ENCODE results near the gene PRKACG.
"Not testable (repeated sequence)": the region's sequence is repeated elsewhere in the genome, so short reads cannot be mapped to it uniquely, and the experiment has no call there.

The PRKACG gene

GRCh38 chr9:69023650-69024049 lies 9.7 kb upstream of the PRKACG start:
- no peak for DNase-seq

- no peak for DNase-seq
Measured at GRCh38 chr9:69020301-69021145, 6.6 kb upstream of the PRKACG start.

GRCh38 chr9:69019808-69020207 lies 5.9 kb upstream of the PRKACG start:
- no peak for DNase-seq

- DNase-seq = no peak
Measured at GRCh38 chr9:69018737-69019136, 4.8 kb upstream of the PRKACG start.

GRCh38 chr9:69016191-69017096 lies 2.5 kb upstream of the PRKACG start:
- no peak for DNase-seq

GRCh38 chr9:69013382-69013727 lies 558 bp downstream of the PRKACG start:
- DNase-seq = no peak

- no peak for DNase-seq
Measured at GRCh38 chr9:69012696-69013381, 1.1 kb downstream of the PRKACG start.

DNA sequence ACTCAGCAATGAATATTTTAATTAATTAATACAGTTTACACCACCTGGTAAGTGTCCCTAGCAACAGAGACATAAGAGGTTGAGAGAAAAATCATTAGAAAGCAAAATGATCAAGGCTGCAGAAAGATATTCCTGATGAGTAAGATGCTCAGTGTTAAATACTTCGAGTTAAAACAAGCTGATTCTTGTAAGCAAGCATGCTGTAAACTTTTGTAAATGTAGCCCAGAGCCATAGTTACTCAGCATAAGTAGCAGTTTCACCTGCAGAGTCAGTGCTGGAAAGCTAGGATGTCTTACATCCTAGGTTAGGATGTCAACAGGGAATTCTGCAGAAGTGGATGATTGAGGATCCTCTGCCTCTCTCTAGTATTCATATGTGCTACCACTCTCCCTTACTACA lies 4.2 kb downstream of the PRKACG start:
- DNase-seq = no peak

DNA sequence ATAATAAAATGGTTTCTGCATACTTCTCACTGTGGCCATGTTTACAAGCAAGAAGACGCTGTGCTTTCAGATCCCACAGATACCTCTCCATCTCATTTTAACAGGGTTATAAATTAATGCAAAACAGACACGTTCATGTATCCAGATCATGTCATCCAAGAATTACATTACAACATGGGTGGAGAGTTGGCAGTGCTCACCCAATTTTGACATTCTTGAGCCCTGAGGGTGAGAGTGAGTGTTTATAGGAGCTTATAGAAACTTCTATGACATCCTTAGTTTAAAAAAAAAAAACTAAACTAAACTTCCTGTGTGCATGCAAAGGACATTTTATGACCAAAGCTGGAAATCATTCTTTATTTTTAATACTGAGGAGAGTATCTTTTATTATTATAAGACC lies 9.1 kb downstream of the PRKACG start:
- no peak for DNase-seq

DNA sequence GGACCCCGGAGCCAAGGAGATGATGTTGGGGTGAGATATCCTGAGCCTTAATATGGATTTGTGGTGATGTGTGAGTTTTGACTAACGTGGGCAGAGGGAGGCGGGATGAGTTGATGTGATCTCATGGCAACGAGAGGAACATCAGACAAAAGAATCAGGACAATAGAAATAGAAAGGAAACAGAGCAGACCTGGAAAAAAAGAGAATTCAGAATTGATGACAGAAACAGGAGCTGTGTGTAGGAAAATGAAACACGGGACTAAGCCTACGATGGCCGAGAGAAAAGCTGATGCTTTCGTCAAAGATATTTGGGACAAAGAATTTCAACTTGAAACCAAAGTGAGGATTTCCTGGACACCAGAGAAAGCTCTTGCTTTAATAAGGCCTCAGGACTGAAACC lies 10.9 kb downstream of the PRKACG start:
- no peak for DNase-seq

- no peak for DNase-seq
Measured at GRCh38 chr9:69001921-69002320, 12.0 kb downstream of the PRKACG start.

DNA sequence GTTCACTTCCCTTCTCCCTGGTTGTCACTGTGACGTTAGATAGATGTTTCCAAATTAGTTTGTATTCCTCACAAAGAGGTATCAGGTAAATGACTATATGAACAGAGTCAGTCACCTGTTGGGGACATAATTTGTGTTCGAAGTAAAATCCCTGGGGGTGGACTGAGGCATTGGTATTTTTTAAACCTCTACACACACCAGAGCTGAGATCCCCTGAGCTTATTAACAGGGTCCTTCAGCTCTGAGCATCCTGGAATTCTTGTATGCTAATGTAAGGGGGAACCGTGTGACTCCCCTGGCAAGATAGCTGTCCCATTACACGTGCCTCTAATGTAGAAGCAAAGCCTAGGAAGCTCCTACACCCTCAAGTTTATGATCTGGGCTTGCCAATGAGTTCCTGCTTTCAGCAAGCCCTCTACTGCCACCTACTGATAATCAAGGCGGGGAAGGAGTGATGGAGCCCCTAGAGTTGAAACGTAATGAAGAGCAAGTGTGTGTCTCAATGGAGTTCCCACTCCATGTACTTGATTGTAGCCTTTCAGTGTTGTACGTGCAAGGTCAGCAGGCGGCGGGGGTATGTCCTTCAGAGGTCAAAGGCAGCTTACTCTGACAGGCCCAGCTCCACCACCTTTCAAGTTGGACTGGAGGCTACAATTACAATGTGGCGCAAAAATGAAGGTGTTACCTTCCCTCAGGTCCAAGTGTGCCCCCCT lies 14.4 kb downstream of the PRKACG start:
- peak; percentile 36 for DNase-seq

- DNase-seq = no peak
Measured at GRCh38 chr9:68998812-68999211, 15.1 kb downstream of the PRKACG start.

- no peak for DNase-seq
Measured at GRCh38 chr9:68998385-68998784, 15.5 kb downstream of the PRKACG start.

DNA sequence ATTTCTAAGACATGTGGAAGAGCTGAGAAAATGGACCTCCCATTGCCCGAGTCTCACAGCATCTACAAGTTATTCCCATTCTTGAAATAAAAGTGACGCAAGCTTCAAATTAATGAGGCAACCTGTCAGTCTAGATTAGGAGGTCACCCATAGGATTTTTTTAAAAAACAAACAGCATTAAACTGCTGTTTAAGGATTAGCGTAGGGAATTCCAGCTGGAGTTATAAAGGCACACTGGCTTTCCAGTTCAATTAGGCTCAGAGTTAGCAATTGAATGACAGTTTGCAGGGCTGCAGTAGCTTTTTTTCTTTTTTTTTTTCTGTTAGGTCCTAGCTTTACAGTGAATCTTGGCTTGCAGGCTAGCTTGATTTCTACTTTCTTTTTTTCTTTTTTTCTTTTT lies 16.2 kb downstream of the PRKACG start:
- no peak for DNase-seq

- DNase-seq = no peak
Measured at GRCh38 chr9:68996462-68996861, 17.5 kb downstream of the PRKACG start.

- no peak for DNase-seq
Measured at GRCh38 chr9:68995776-68996175, 18.1 kb downstream of the PRKACG start.

DNA sequence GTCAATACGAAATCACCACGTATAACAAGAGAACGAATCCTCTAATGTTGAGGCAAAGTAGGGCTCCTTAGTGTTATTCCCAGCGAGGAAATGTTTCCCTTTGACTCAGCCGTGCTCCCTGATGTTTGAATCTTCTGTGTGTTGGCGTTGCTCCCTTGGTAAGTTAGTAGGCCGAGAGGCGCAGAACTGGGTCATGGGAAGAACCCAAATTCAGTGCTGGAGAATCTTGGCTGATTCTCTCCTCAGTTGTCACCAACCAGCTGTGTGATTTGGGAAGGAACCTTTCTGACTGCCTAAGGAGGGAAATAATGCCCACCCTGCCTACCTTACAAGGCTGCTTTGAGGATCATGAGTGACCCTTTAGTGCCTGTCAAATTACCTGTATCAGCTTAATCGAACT lies 22.5 kb downstream of the PRKACG start:
- no peak for DNase-seq

GRCh38 chr9:68986949-68987348 lies 27.0 kb downstream of the PRKACG start:
- not testable (repeated sequence) for DNase-seq

GRCh38 chr9:68983522-68984424 lies 30.1 kb downstream of the PRKACG start:
- DNase-seq = no peak

GRCh38 chr9:68983008-68983411 lies 30.9 kb downstream of the PRKACG start:
- no peak for DNase-seq

All from right kidney (tissue), 1 donor.